Nephron (organoid): ENCODE data around the gene RYR2.
A peak's percentile ranks its signal among the peaks of the same experiment; 100 is the strongest.

Experiments used
- H3K27ac Mint-ChIP-seq, 3 experiments: 2 replicates each; pipeline ENCODE4 v1.8.0; 2020; ENCODE audit warnings: mixed read lengths in 3 of 3, mild to moderate bottlenecking in 2 of 3, moderate library complexity in 1 of 3
- H3K27me3 Mint-ChIP-seq: 2 replicates; pipeline ENCODE4 v1.8.0; 2021; ENCODE audit warnings: low read depth, mild to moderate bottlenecking, moderate library complexity, mixed read lengths
- H3K36me3 Mint-ChIP-seq: 2 replicates; pipeline ENCODE4 v1.8.0; 2020; ENCODE audit warnings: low read depth, mixed read lengths
- H3K4me1 Mint-ChIP-seq: 2 replicates; pipeline ENCODE4 v1.8.0; 2020; ENCODE audit warnings: mixed read lengths
- H3K4me3 Mint-ChIP-seq, 3 experiments: 2 replicates each; pipeline ENCODE4 v1.8.0; 2020; ENCODE audit warnings: mild to moderate bottlenecking in 3 of 3, mixed read lengths in 3 of 3, moderate library complexity in 2 of 3
- H3K9me3 Mint-ChIP-seq: 2 replicates; pipeline ENCODE4 v1.8.0; 2020; ENCODE audit warnings: mixed read lengths
- TF ChIP-seq, protein P1 (sequence below), 3 experiments: fragments of 200-600 bp; sonication (generic); IDR thresholded peaks; one replicate each; pipeline ENCODE4 v1.5.0; 2021; ENCODE audit warnings: antibody characterized with exemption in 3 of 3; ENCODE audit not compliant: unreplicated experiment in 3 of 3

Gene RYR2

GRCh38 chr1:237042526-237042891 lies 525 bp downstream of the RYR2 start:
- H3K4me1 Mint-ChIP-seq, result peaks cover 20% of the 10 kb centered on the region
- TF ChIP-seq, protein P1, sequence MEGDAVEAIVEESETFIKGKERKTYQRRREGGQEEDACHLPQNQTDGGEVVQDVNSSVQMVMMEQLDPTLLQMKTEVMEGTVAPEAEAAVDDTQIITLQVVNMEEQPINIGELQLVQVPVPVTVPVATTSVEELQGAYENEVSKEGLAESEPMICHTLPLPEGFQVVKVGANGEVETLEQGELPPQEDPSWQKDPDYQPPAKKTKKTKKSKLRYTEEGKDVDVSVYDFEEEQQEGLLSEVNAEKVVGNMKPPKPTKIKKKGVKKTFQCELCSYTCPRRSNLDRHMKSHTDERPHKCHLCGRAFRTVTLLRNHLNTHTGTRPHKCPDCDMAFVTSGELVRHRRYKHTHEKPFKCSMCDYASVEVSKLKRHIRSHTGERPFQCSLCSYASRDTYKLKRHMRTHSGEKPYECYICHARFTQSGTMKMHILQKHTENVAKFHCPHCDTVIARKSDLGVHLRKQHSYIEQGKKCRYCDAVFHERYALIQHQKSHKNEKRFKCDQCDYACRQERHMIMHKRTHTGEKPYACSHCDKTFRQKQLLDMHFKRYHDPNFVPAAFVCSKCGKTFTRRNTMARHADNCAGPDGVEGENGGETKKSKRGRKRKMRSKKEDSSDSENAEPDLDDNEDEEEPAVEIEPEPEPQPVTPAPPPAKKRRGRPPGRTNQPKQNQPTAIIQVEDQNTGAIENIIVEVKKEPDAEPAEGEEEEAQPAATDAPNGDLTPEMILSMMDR (IDR thresholded peaks at IDR 0.05; ENCODE audit: unreplicated experiment in 3 of 3), result no peak
- H3K27ac Mint-ChIP-seq, result no peak overlapping the region
- H3K4me3 Mint-ChIP-seq, result peak overlapping the region; percentile 80 to 94 (median 80)
- H3K36me3 Mint-ChIP-seq, result no peaks in the 10 kb centered on the region
- H3K9me3 Mint-ChIP-seq, result no peaks in the 10 kb centered on the region
- peaks cover 19% of the 10 kb centered on the region for H3K27me3 Mint-ChIP-seq

GRCh38 chr1:237042892-237043576 lies 1.1 kb downstream of the RYR2 start:
- H3K9me3 Mint-ChIP-seq, result no peaks in the 10 kb centered on the region

DNA sequence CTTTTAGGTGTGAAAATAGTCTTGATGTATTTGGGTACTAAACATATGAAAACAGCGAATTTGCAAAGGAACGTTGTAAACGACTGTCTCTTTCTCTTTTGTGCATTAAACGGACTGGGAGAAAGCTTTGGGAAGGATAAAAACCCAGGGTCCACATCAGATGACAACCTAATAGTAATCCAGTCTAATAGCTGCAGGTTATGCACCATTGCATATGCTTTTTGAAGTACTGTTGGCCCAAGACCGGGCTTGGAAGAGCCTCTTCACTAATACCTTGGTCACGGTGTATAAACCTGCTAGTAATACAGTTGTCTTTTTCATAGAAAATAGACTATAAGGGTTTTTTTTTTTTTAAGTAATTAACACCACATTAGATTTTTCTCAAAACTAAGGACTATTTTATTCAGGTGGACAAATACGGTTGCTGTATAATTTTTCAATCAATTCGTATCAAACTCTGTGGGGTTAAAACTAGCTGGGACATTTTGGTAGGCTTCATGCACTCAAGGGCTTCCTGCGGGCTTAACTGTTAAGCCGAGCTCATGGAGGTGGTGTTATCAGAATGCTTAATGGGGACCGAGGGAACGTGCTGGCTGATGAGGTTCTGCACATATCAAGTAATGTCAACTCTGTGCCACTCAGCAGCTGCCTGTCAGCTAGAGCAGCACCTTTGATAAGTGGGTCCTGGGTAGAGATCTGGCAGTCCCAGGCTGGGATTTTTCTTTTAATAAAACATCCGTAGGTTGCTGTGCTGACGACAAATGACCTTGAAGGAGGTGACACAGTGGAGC lies 2.1 kb downstream of the RYR2 start:
- Mint-ChIP-seq H3K27ac (no peak overlapping the region), H3K4me1 (peaks cover 20% of the 10 kb centered on the region), H3K27me3 (peaks cover 19% of the 10 kb centered on the region), H3K4me3 (peak overlapping the region; percentile 80 to 94 (median 80)), H3K9me3 (no peaks in the 10 kb centered on the region), H3K36me3 (no peaks in the 10 kb centered on the region)
- TF ChIP-seq, protein P1 (IDR thresholded peaks at IDR 0.05; ENCODE audit: unreplicated experiment in 3 of 3), result no peak

More at GRCh38 chr1:237042892-237043576, 1.1 kb downstream of the RYR2 start:
- H3K27me3 Mint-ChIP-seq, result peaks cover 19% of the 10 kb centered on the region
- H3K36me3 Mint-ChIP-seq, result no peaks in the 10 kb centered on the region
- no peak overlapping the region for H3K27ac Mint-ChIP-seq
- TF ChIP-seq, protein P1 (IDR thresholded peaks at IDR 0.05; ENCODE audit: unreplicated experiment in 3 of 3), result no peak
- peak overlapping the region; percentile 80 to 94 (median 80) for H3K4me3 Mint-ChIP-seq
- peaks cover 20% of the 10 kb centered on the region for H3K4me1 Mint-ChIP-seq

- Mint-ChIP-seq H3K4me3 (peak overlapping the region in 2 of 3 experiments; percentile 5 to 37), H3K9me3 (no peaks in the 10 kb centered on the region), H3K36me3 (no peaks in the 10 kb centered on the region), H3K27me3 (peaks cover 20% of the 10 kb centered on the region), H3K27ac (no peak overlapping the region), H3K4me1 (peaks cover 20% of the 10 kb centered on the region)
- TF ChIP-seq, protein P1 (IDR thresholded peaks at IDR 0.05; ENCODE audit: unreplicated experiment in 3 of 3), result no peak
Observed at GRCh38 chr1:237045278-237046016, 3.5 kb downstream of the RYR2 start.

GRCh38 chr1:237048803-237049202 lies 6.8 kb downstream of the RYR2 start:
- H3K4me3 Mint-ChIP-seq, result no peak overlapping the region
- H3K4me1 Mint-ChIP-seq, result peaks cover 8% of the 10 kb centered on the region
- H3K36me3 Mint-ChIP-seq, result no peaks in the 10 kb centered on the region
- H3K27me3 Mint-ChIP-seq, result peaks cover 13% of the 10 kb centered on the region
- H3K27ac Mint-ChIP-seq, result no peak overlapping the region
- TF ChIP-seq, protein P1 (IDR thresholded peaks at IDR 0.05; ENCODE audit: unreplicated experiment in 3 of 3), result no peak
- H3K9me3 Mint-ChIP-seq, result no peaks in the 10 kb centered on the region
